Activated CD4-positive, alpha-beta memory T cell treated with anti-CD3 and anti-CD28 coated beads, Interleukin-2, amount 10 ng/mL, durations not matched to agents 7 days and 5 days (primary cell): Measurements from ENCODE around the gene GFOD2. TPM values are rescaled to one million over a fixed set of nuclear protein-coding genes. Genes with fewer than 3 reads are reported as not detected.
A peak's percentile ranks its signal among the peaks of the same experiment; 100 is the strongest.

Source experiments
- CTCF ChIA-PET: fragments of 350-600 bp; sonication (Branson Sonifier 250); formaldehyde crosslinking; loops from one replicate; lab custom pipeline; 2021; ENCODE audit warnings: antibody characterized with exemption, inconsistent platforms; lab: Charles Lee
- POLR2A ChIA-PET: fragments of 350-600 bp; sonication (Branson Sonifier 250); formaldehyde crosslinking; loops from one replicate; lab custom pipeline; 2021; ENCODE audit warnings: antibody characterized with exemption; lab: Charles Lee
- DNase-seq: peaks from one replicate; pipeline ENCODE4 v3.0.0-alpha.2; 2020
- H3K27ac Mint-ChIP-seq: one replicate; pipeline ENCODE4 v1.8.0; 2021; ENCODE audit warnings: mild to moderate bottlenecking, mixed read lengths
- H3K27me3 Mint-ChIP-seq: one replicate; pipeline ENCODE4 v1.8.0; 2021; ENCODE audit warnings: mixed read lengths
- H3K36me3 Mint-ChIP-seq: one replicate; pipeline ENCODE4 v1.8.0; 2021; ENCODE audit warnings: low read depth, mixed read lengths
- H3K4me1 Mint-ChIP-seq: one replicate; pipeline ENCODE4 v1.8.0; 2021; ENCODE audit warnings: mixed read lengths
- H3K4me3 Mint-ChIP-seq: one replicate; pipeline ENCODE4 v1.8.0; 2021; ENCODE audit warnings: mild to moderate bottlenecking, mixed read lengths
- H3K9me3 Mint-ChIP-seq: one replicate; pipeline ENCODE4 v1.8.0; 2021; ENCODE audit warnings: mixed read lengths
- total RNA-seq, 2 experiments: library from RNA; stranded (reverse); gene quantifications; one replicate each; pipeline ENCODE4 v1.2.3, GENCODE V29; 2021

Gene GFOD2
- total RNA-seq, 2 experiments from 2014 or later, result 13.0 to 14.9 TPM

- no peaks in the 10 kb centered on the region for H3K9me3 Mint-ChIP-seq
- ChIA-PET POLR2A (interaction anchor here (0.8 to 3.7 kb wide), 4 partner anchors 20 to 190 kb away, joined by 3 to 15 read pairs (median 10); partner anchors contain the start of genes CARMIL2, CTCF and GFOD2), CTCF (interaction anchor here (1.6 to 16.7 kb wide), 5 partner anchors 20 to 184 kb away, joined by 3 to 179 read pairs (median 15); partner anchors contain the start of genes ATP6V0D1 and CARMIL2)
- H3K27me3 Mint-ChIP-seq, result no peaks in the 10 kb centered on the region
- H3K36me3 Mint-ChIP-seq, result no peaks in the 10 kb centered on the region
- H3K27ac Mint-ChIP-seq, result no peak overlapping the region
- peaks cover 35% of the 10 kb centered on the region for H3K4me1 Mint-ChIP-seq
- DNase-seq, result no peak
- peak overlapping the region; percentile 65 for H3K4me3 Mint-ChIP-seq
Observed at GRCh38 chr16:67665598-67665997, 53.5 kb downstream of the GFOD2 start.

GRCh38 chr16:67664871-67665270, 54.2 kb downstream of the GFOD2 start:
- H3K27ac Mint-ChIP-seq, result no peak overlapping the region

GRCh38 chr16:67664258-67664657, 54.9 kb downstream of the GFOD2 start:
- H3K36me3 Mint-ChIP-seq, result peaks cover 5% of the 10 kb centered on the region
- no peak overlapping the region for H3K27ac Mint-ChIP-seq
- CTCF ChIA-PET, result interaction anchor here (0.9 to 16.7 kb wide), 9 partner anchors 20 to 271 kb away, joined by 3 to 179 read pairs (median 8); partner anchors contain the start of genes CARMIL2, CENPT and CTCF
- no peaks in the 10 kb centered on the region for H3K27me3 Mint-ChIP-seq
- POLR2A ChIA-PET, result interaction anchor here (1.2 to 3.7 kb wide), 3 partner anchors 19 to 143 kb away, joined by 4 to 15 read pairs (median 4); partner anchors contain the start of gene CARMIL2
- DNase-seq, result no peak
- no peaks in the 10 kb centered on the region for H3K9me3 Mint-ChIP-seq
- H3K4me1 Mint-ChIP-seq, result peaks cover 39% of the 10 kb centered on the region
- no peak overlapping the region for H3K4me3 Mint-ChIP-seq

More at GRCh38 chr16:67664871-67665270, 54.2 kb downstream of the GFOD2 start:
- no peaks in the 10 kb centered on the region for H3K27me3 Mint-ChIP-seq
- H3K36me3 Mint-ChIP-seq, result no peaks in the 10 kb centered on the region
- H3K9me3 Mint-ChIP-seq, result no peaks in the 10 kb centered on the region
- peak overlapping the region; percentile 4 for H3K4me3 Mint-ChIP-seq
- ChIA-PET POLR2A (interaction anchor here (0.8 to 3.7 kb wide), 3 partner anchors 19 to 190 kb away, joined by 3 to 15 read pairs (median 12); partner anchors contain the start of genes CARMIL2 and CTCF), CTCF (interaction anchor here (1.6 to 16.7 kb wide), 5 partner anchors 21 to 152 kb away, joined by 3 to 179 read pairs (median 8); partner anchors contain the start of gene CARMIL2)
- no peak for DNase-seq
- peaks cover 35% of the 10 kb centered on the region for H3K4me1 Mint-ChIP-seq

DNA sequence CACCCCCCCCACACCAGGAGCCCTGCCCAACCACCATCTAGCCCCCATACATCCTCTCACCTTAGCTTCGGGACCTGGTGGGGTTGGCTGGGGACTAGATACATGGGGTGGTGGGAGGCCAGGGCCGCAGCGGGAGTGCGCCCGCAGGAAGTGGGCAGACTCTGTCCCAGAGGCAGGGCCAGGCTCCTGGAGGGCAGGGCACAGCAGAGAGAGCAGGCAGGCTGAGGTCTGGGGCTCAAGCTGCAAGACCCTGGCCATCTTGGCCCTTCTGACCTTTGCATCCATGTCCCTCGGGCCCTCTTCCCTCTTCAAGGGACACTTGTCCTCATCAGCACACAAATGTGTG, 55.3 kb downstream of the GFOD2 start:
- no peaks in the 10 kb centered on the region for H3K27me3 Mint-ChIP-seq
- H3K4me1 Mint-ChIP-seq, result peaks cover 43% of the 10 kb centered on the region
- POLR2A ChIA-PET, result interaction anchor here (1.2 to 3.7 kb wide), 3 partner anchors 18 to 143 kb away, joined by 4 to 15 read pairs (median 4); partner anchors contain the start of gene CARMIL2
- H3K27ac Mint-ChIP-seq, result no peak overlapping the region
- CTCF ChIA-PET, result interaction anchor here (0.9 to 16.7 kb wide), 10 partner anchors 9 to 271 kb away, joined by 3 to 179 read pairs (median 7); partner anchors contain the start of genes CARMIL2, CENPT and CTCF
- DNase-seq, result no peak
- H3K4me3 Mint-ChIP-seq, result no peak overlapping the region
- H3K9me3 Mint-ChIP-seq, result no peaks in the 10 kb centered on the region
- peaks cover 9% of the 10 kb centered on the region for H3K36me3 Mint-ChIP-seq

- CTCF ChIA-PET, result interaction anchor here (0.7 to 16.7 kb wide), 15 partner anchors 9 to 272 kb away, joined by 3 to 179 read pairs (median 5); partner anchors contain the start of genes ATP6V0D1, CARMIL2, CENPT and CTCF
- H3K27me3 Mint-ChIP-seq, result no peaks in the 10 kb centered on the region
- DNase-seq, result peak; percentile 45
- H3K4me3 Mint-ChIP-seq, result no peak overlapping the region
- no peak overlapping the region for H3K27ac Mint-ChIP-seq
- no peaks in the 10 kb centered on the region for H3K9me3 Mint-ChIP-seq
- peaks cover 9% of the 10 kb centered on the region for H3K36me3 Mint-ChIP-seq
- POLR2A ChIA-PET, result interaction anchor here (0.8 to 3.7 kb wide), 4 partner anchors 18 to 142 kb away, joined by 3 to 15 read pairs (median 4); partner anchors contain the start of gene CARMIL2
- peaks cover 48% of the 10 kb centered on the region for H3K4me1 Mint-ChIP-seq
Observed at GRCh38 chr16:67663151-67663876, 55.8 kb downstream of the GFOD2 start.

GRCh38 chr16:67662653-67663010, 56.5 kb downstream of the GFOD2 start:
- Mint-ChIP-seq H3K4me3 (no peak overlapping the region), H3K4me1 (peaks cover 48% of the 10 kb centered on the region), H3K27me3 (no peaks in the 10 kb centered on the region), H3K36me3 (peaks cover 13% of the 10 kb centered on the region), H3K9me3 (no peaks in the 10 kb centered on the region), H3K27ac (no peak overlapping the region)
- no peak for DNase-seq
- ChIA-PET CTCF (interaction anchor here (0.7 to 16.7 kb wide), 13 partner anchors 10 to 273 kb away, joined by 3 to 179 read pairs (median 5); partner anchors contain the start of genes ATP6V0D1, CARMIL2, CENPT and CTCF), POLR2A (interaction anchor here (0.8 to 0.9 kb wide), 2 partner anchors 28 to 109 kb away, joined by 3 read pairs; no protein-coding TSS in a partner anchor)

- DNase-seq, result no peak
- Mint-ChIP-seq H3K27ac (no peak overlapping the region), H3K4me3 (peak overlapping the region; percentile 89), H3K9me3 (no peaks in the 10 kb centered on the region), H3K4me1 (peaks cover 42% of the 10 kb centered on the region), H3K27me3 (no peaks in the 10 kb centered on the region), H3K36me3 (peaks cover 16% of the 10 kb centered on the region)
- POLR2A ChIA-PET, result interaction anchor here (0.9 to 6.6 kb wide), 3 partner anchors 16 to 114 kb away, joined by 3 to 109 read pairs (median 16); partner anchors contain the start of gene CARMIL2
- CTCF ChIA-PET, result interaction anchor here (1.0 to 16.7 kb wide), 11 partner anchors 11 to 186 kb away, joined by 3 to 179 read pairs (median 6); partner anchors contain the start of genes ATP6V0D1, CARMIL2, CENPT and CTCF
Observed at GRCh38 chr16:67661886-67662652, 57.0 kb downstream of the GFOD2 start.

DNA sequence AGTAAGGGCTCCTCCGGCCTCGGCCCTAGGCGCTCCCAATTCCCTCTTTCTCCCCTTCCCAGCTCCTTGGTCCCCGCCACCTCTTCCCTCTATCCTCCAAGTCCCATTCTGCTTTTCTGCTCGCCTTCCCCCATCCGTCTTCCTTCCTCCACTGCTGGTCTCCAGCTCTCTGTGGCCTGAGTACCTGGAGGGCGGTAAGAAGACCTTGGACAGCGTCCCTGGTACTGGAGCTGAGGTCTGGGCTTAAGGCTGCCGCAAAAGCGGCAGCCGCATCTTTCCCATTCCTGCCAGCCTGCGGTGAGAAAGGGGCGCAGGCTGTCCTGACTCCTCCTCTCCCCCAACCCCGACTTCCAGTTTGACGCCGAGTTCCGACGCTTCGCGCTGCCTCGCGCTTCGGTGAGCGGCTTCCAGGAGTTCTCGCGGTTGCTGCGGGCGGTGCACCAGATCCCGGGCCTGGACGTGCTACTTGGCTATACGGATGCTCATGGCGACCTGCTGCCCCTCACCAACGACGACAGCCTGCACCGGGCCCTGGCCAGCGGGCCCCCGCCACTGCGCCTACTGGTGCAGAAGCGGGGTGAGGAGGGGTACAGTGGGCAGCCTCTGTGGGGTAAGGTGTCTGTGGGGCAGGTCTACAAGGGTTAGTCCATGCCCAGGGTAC, 57.9 kb downstream of the GFOD2 start:
- Mint-ChIP-seq H3K27me3 (no peaks in the 10 kb centered on the region), H3K27ac (peak overlapping the region; percentile 78), H3K4me3 (peak overlapping the region; percentile 89), H3K4me1 (peaks cover 37% of the 10 kb centered on the region), H3K9me3 (no peaks in the 10 kb centered on the region), H3K36me3 (peaks cover 19% of the 10 kb centered on the region)
- DNase-seq, result peak; percentile 47
- POLR2A ChIA-PET, result interaction anchor here (0.7 to 6.6 kb wide), 11 partner anchors 10 to 424 kb away, joined by 3 to 109 read pairs (median 7); partner anchors contain the start of genes ATP6V0D1, CARMIL2, CTCF and NFATC3
- CTCF ChIA-PET, result interaction anchor here (0.5 to 16.7 kb wide), 3 partner anchors 114 to 808 kb away, joined by 4 to 179 read pairs (median 36); no protein-coding TSS in a partner anchor

DNA sequence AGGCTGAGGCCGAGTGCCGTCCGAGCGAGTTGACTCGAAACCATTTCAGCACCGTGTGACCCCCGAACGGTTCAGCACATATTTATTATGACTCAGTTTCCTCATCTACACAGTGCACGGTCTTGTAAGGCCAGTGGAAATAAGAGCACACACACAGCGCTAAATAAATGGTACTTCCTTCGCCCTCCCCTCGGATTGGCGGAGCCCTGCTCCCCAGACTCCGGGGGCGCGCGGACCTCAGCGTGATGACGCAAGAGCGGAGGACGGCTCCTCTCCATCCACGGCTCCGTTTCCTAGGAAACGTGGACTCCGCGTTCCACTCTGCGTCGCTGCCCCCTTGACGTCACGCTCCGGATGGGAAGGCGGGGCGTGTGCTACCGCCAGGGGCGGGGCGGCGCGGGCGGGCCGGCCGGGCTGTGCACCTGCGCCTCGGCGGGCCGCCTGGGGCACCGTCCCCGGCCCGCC, 58.5 kb downstream of the GFOD2 start, which contains the start of gene PARD6A:
TSS of gene PARD6A (plus strand) at position 397 of the 465 bp plus-strand sequence. CDS start 79 bp downstream, outside the sequence.
- ChIA-PET CTCF (interaction anchor here (0.5 to 16.7 kb wide), 12 partner anchors 8 to 809 kb away, joined by 3 to 179 read pairs (median 4); partner anchors contain the start of genes ATP6V0D1, CARMIL2, CTCF and RANBP10), POLR2A (interaction anchor here (0.6 to 6.6 kb wide), 23 partner anchors 9 to 425 kb away, joined by 3 to 109 read pairs (median 5); partner anchors contain the start of genes ATP6V0D1, CARMIL2, CTCF and GFOD2)
- DNase-seq, result peak; percentile 97
- Mint-ChIP-seq H3K4me1 (peaks cover 35% of the 10 kb centered on the region), H3K4me3 (peak within 1 kb of the TSS; percentile 89), H3K9me3 (no peaks in the 10 kb centered on the region), H3K27me3 (no peaks in the 10 kb centered on the region), H3K36me3 (peaks cover 24% of the 10 kb centered on the region), H3K27ac (peak within 1 kb of the TSS; percentile 96)

- Mint-ChIP-seq H3K4me1 (peaks cover 34% of the 10 kb centered on the region), H3K27ac (peak within 1 kb of the TSS; percentile 96), H3K4me3 (peak within 1 kb of the TSS; percentile 89), H3K27me3 (no peaks in the 10 kb centered on the region), H3K9me3 (no peaks in the 10 kb centered on the region), H3K36me3 (peaks cover 28% of the 10 kb centered on the region)
- peak; percentile 94 for DNase-seq
- POLR2A ChIA-PET, result interaction anchor here (0.6 to 6.6 kb wide), 24 partner anchors 9 to 425 kb away, joined by 3 to 109 read pairs (median 5); partner anchors contain the start of genes ATP6V0D1, CARMIL2, CTCF and GFOD2
- CTCF ChIA-PET, result interaction anchor here (0.6 to 16.7 kb wide), 13 partner anchors 9 to 181 kb away, joined by 3 to 179 read pairs (median 4); partner anchors contain the start of genes ATP6V0D1, CARMIL2, CTCF and RANBP10
Observed at GRCh38 chr16:67659675-67660563, 59.2 kb downstream of the GFOD2 start, which contains the start of gene ACD. Gene ACD (minus strand): TSS chr16:67660260. CDS start chr16:67660220, 40 bp downstream.
